Type B pancreatic cell (in vitro differentiated cells): ENCODE data around the gene OR9Q1. TPM values are rescaled to one million over a fixed set of nuclear protein-coding genes. Genes with fewer than 3 reads are reported as not detected.

Experiments used
- DNase-seq: peaks from one replicate; pipeline ENCODE4 v3.0.0; 2021; ENCODE audit warnings: mixed read lengths; ENCODE audit not compliant: unreplicated experiment; ENCODE audit errors: extremely low spot score
- H3K27ac Mint-ChIP-seq: 2 replicates; pipeline ENCODE4 v1.8.0; 2021; ENCODE audit warnings: mild to moderate bottlenecking, mixed read lengths
- H3K27me3 Mint-ChIP-seq: 2 replicates; pipeline ENCODE4 v1.8.0; 2021; ENCODE audit warnings: mixed read lengths
- H3K36me3 Mint-ChIP-seq: 2 replicates; pipeline ENCODE4 v1.8.0; 2021; ENCODE audit warnings: mixed read lengths
- H3K4me1 Mint-ChIP-seq: one replicate; pipeline ENCODE4 v1.8.0; 2021; ENCODE audit warnings: mixed read lengths; ENCODE audit not compliant: unreplicated experiment
- H3K4me3 Mint-ChIP-seq: 2 replicates; pipeline ENCODE4 v1.8.0; 2021; ENCODE audit warnings: mild to moderate bottlenecking, mixed read lengths
- H3K9me3 Mint-ChIP-seq: 2 replicates; pipeline ENCODE4 v1.8.0; 2021; ENCODE audit warnings: mixed read lengths
- total RNA-seq: library from RNA; stranded (reverse); gene quantifications from 2 replicates; pipeline ENCODE4 v1.2.1, GENCODE V29; 2021; ENCODE audit warnings: low replicate concordance
- TF ChIP-seq, protein P1 (sequence below): fragments of 200-600 bp; sonication (generic); conservative IDR thresholded peaks from 2 replicates; pipeline ENCODE4 v1.5.0; 2021; ENCODE audit warnings: antibody characterized with exemption, mild to moderate bottlenecking

OR9Q1 gene
- total RNA-seq, 1 donor from 2014 or later: not detected

DNA sequence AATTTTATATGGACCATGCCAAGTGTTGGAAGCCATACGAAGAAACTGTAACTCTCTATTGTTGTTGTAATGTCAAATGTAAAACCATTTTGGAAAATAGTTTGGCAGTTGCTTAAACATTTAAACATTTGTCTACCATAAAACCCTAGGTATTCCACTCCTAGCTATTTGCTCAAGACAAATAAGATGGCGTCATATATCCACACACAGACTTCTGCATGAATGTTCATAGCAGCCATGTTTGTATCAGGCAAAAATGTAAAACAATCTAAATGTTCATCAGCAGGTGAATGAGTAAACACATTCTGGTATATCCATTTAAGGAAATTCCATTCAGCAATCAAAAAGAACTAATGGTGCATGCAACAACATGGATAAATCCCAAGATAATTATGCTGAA is 73.8 kb downstream of the OR9Q1 start:
- no peak overlapping the region for H3K4me3 Mint-ChIP-seq
- H3K4me1 Mint-ChIP-seq: no peaks in the 10 kb centered on the region
- TF ChIP-seq, protein P1, sequence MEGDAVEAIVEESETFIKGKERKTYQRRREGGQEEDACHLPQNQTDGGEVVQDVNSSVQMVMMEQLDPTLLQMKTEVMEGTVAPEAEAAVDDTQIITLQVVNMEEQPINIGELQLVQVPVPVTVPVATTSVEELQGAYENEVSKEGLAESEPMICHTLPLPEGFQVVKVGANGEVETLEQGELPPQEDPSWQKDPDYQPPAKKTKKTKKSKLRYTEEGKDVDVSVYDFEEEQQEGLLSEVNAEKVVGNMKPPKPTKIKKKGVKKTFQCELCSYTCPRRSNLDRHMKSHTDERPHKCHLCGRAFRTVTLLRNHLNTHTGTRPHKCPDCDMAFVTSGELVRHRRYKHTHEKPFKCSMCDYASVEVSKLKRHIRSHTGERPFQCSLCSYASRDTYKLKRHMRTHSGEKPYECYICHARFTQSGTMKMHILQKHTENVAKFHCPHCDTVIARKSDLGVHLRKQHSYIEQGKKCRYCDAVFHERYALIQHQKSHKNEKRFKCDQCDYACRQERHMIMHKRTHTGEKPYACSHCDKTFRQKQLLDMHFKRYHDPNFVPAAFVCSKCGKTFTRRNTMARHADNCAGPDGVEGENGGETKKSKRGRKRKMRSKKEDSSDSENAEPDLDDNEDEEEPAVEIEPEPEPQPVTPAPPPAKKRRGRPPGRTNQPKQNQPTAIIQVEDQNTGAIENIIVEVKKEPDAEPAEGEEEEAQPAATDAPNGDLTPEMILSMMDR: no peak
- no peaks in the 10 kb centered on the region for H3K36me3 Mint-ChIP-seq
- no peaks in the 10 kb centered on the region for H3K9me3 Mint-ChIP-seq
- H3K27me3 Mint-ChIP-seq: no peaks in the 10 kb centered on the region
- no peak overlapping the region for H3K27ac Mint-ChIP-seq
- DNase-seq: no peak

DNA sequence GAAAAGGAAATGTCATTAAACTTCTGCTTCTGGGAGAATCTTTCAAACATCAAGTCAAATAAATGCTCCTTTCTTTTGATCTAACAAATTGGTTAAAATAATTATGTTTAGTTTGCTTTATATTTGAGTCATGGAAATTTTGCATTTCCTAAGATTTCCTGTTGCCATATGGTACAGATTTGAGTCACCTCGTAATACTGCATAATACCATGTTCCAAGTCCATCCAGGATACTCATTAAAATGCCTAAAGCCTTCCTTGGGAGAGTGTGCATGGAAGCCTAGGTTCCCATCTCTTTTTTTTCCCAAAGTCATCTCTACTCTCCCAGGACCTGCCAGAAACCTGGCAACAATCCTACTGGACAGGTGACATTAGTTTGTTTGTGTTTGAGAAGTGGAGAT is 97.4 kb downstream of the OR9Q1 start:
- Mint-ChIP-seq H3K36me3 (no peaks in the 10 kb centered on the region), H3K27me3 (no peaks in the 10 kb centered on the region), H3K4me3 (no peak overlapping the region), H3K4me1 (no peaks in the 10 kb centered on the region), H3K9me3 (no peaks in the 10 kb centered on the region), H3K27ac (no peak overlapping the region)
- TF ChIP-seq, protein P1: no peak
- no peak for DNase-seq

DNA sequence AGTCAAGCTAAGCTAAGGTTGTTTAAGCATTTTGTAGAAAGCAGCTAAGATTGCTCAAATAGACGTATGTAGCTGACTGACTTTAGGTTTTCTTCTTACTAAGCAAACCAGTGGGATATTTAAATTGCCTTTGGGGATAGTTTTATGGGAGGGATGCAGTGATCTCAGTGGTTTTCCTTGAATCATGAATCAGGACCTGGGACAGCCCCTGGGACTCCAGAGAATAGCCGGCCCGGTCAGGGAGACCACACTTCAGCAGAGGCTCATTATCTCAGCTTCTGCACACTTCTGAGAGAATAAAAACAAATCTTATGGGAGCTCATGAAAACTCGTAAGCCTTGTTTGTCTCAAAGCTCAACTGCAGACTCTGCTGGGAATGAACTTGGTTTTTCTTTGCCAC is 101.8 kb downstream of the OR9Q1 start, which contains the start of gene OR9I1:
Gene OR9I1 (minus strand): TSS at position 62 of the 400 bp plus-strand sequence. CDS start 6,086 bp downstream, outside the sequence.
- Mint-ChIP-seq H3K4me1 (no peaks in the 10 kb centered on the region), H3K36me3 (no peaks in the 10 kb centered on the region), H3K27me3 (no peaks in the 10 kb centered on the region), H3K27ac (no peak within 1 kb of the TSS), H3K9me3 (no peaks in the 10 kb centered on the region), H3K4me3 (no peak within 1 kb of the TSS)
- TF ChIP-seq, protein P1: no peak
- no peak for DNase-seq

DNA sequence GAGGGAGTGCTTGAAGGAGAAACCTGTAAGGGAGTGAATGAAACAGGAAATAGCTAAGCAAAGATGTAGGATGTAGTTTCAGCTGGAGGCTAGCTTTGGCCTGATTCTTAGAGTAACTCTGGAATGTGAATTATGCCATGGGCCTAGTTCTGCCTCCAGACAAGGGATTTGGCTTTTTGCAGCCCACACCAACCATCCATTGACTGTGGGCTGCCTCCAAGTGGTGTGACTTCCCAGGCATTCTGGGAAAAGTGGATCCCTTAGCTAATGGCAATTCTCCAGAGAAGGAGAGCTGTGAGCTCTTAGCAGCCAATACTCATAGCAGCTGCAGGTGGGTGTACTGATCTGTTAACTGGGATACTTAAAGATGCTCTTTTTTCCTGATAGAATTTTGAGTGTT is 103.7 kb downstream of the OR9Q1 start:
- H3K27me3 Mint-ChIP-seq: no peaks in the 10 kb centered on the region
- no peaks in the 10 kb centered on the region for H3K4me1 Mint-ChIP-seq
- H3K9me3 Mint-ChIP-seq: no peaks in the 10 kb centered on the region
- TF ChIP-seq, protein P1: no peak
- H3K27ac Mint-ChIP-seq: no peak overlapping the region
- DNase-seq: no peak
- no peak overlapping the region for H3K4me3 Mint-ChIP-seq
- H3K36me3 Mint-ChIP-seq: no peaks in the 10 kb centered on the region

DNA sequence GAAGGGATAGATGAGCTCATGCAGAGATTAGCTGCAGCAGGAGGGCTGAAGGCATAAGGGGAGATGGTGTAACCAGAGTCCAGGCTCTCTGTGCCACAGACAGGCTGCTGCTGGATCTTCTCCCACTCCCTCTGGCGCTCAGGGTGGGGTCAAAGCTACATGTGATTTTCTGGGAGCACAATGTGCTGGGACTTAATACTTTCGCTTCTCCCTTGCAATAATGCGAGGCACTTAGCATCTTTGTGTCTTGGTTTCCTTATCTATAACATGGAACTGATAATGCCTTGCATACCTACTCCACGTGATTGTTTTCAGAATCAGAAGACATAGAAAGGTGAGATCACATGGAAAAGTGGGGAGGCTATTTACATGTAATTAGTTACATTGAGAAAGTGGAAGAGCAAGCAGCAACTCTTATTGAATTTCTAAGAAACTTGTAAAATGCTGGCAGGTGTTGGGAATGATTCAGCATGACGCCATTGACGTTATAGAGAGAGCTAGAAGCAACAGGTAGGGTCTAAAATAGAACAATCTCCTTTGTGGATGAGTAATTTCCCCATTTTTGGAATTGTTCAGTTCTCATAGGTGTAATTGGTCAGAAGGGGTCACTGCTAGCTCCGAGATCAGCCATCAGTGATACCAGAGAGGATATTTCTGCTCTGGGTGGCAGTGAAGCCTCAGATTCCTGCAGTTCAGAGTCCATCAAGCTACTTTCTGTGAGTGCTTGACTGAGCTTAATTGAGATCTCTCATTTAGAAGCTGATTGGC is 109.8 kb downstream of the OR9Q1 start:
- peaks cover 10% of the 10 kb centered on the region for H3K27me3 Mint-ChIP-seq
- H3K4me1 Mint-ChIP-seq: no peaks in the 10 kb centered on the region
- no peak for DNase-seq
- TF ChIP-seq, protein P1: no peak
- no peaks in the 10 kb centered on the region for H3K36me3 Mint-ChIP-seq
- H3K9me3 Mint-ChIP-seq: no peaks in the 10 kb centered on the region
- no peak overlapping the region for H3K4me3 Mint-ChIP-seq
- H3K27ac Mint-ChIP-seq: no peak overlapping the region
